OCI-LY7 (cell line): ENCODE measurements around the gene ZSCAN22. TPM values are rescaled to one million over a fixed set of nuclear protein-coding genes. Genes with fewer than 3 reads are reported as not detected.

Experiments used
- BruUV-seq: library from RNA; stranded (reverse); fragments of 400-500 nt; replicated peaks from 2 replicates; lab custom pipeline; 2021; lab: Mats Ljungman, UMichigan
- CTCF ChIA-PET: fragments of 300-600 bp; sonication (Branson Sonifier 250); formaldehyde crosslinking; loops from one replicate; lab custom pipeline; 2022; ENCODE audit warnings: antibody characterized with exemption; ENCODE audit not compliant: unreplicated experiment; lab: Charles Lee
- POLR2A ChIA-PET: fragments of 300-600 bp; sonication (Branson Sonifier 250); formaldehyde crosslinking; loops from one replicate; lab custom pipeline; 2022; ENCODE audit warnings: antibody characterized with exemption; lab: Charles Lee
- DNase-seq: peaks from one replicate; pipeline ENCODE4 v3.0.0-alpha.2; 2015; ENCODE audit warnings: low spot score
- H2AFZ ChIP-seq: fragments of 200-600 bp; sonication (generic), shearing (Covaris generic); 2 replicates; pipeline ENCODE4 v1.6.1; 2014; ENCODE audit warnings: mild to moderate bottlenecking, antibody characterized with exemption, low read length, moderate library complexity
- H3K27ac ChIP-seq: fragments of 200-600 bp; sonication (generic); 2 replicates; pipeline ENCODE4 v1.5.1; 2014; ENCODE audit warnings: mixed run types, low read depth, mild to moderate bottlenecking, moderate library complexity, low read length, inconsistent platforms; ENCODE audit not compliant: poor library complexity, severe bottlenecking
- H3K36me3 ChIP-seq: fragments of 200-600 bp; sonication (generic); 2 replicates; pipeline ENCODE4 v1.6.1; 2014; ENCODE audit warnings: mild to moderate bottlenecking, antibody characterized with exemption, low read length, moderate library complexity, mixed read lengths; ENCODE audit not compliant: insufficient read depth
- H3K4me1 ChIP-seq: fragments of 200-600 bp; sonication (generic); 2 replicates; pipeline ENCODE4 v1.5.1; 2014; ENCODE audit warnings: mild to moderate bottlenecking, low read length; ENCODE audit not compliant: insufficient read depth, poor library complexity, severe bottlenecking
- H3K4me2 ChIP-seq: fragments of 200-600 bp; sonication (generic); 2 replicates; pipeline ENCODE4 v1.6.1; 2014; ENCODE audit warnings: mild to moderate bottlenecking, low read length
- H3K4me3 ChIP-seq: fragments of 200-600 bp; sonication (generic); 2 replicates; pipeline ENCODE4 v1.5.1; 2014; ENCODE audit warnings: mild to moderate bottlenecking, low read depth, low read length; ENCODE audit not compliant: poor library complexity, severe bottlenecking
- H3K79me2 ChIP-seq: fragments of 200-600 bp; sonication (generic); 2 replicates; pipeline ENCODE4 v1.6.1; 2016; ENCODE audit warnings: low read depth, mild to moderate bottlenecking, low read length, moderate library complexity, mixed read lengths; ENCODE audit not compliant: insufficient read depth
- H3K9me2 ChIP-seq: fragments of 200-600 bp; sonication (generic); 2 replicates; pipeline ENCODE4 v1.6.1; 2016; ENCODE audit warnings: mild to moderate bottlenecking, low read length, mixed read lengths; ENCODE audit not compliant: insufficient read depth
- H3K9me3 ChIP-seq: fragments of 200-600 bp; sonication (generic); 2 replicates; pipeline ENCODE4 v1.6.1; 2014; ENCODE audit warnings: mild to moderate bottlenecking, mixed run types, low read length, mixed read lengths
- H4K20me1 ChIP-seq: fragments of 200-600 bp; sonication (generic); 2 replicates; pipeline ENCODE4 v1.6.1; 2014; ENCODE audit warnings: mild to moderate bottlenecking, antibody characterized with exemption, low read length, moderate library complexity, mixed read lengths; ENCODE audit not compliant: insufficient read depth
- EZH2phosphoT487 ChIP-seq: fragments of 200-600 bp; sonication (generic); IDR thresholded peaks from 2 replicates; pipeline ENCODE4 v1.6.1; 2018; ENCODE audit warnings: low read depth, borderline replicate concordance, mild to moderate bottlenecking, mixed run types, antibody characterized with exemption, low read length, moderate library complexity, mixed read lengths
- intact Hi-C: fragments of 100-400 bp; cut with micrococcal nuclease; formaldehyde crosslinking; loops from one replicate; pipeline ENCODE4 v1.10.0; 2022; ENCODE audit not compliant: unreplicated experiment
- total RNA-seq, 2 experiments: library from RNA; depleted of rRNA in 1 of 2; stranded (reverse); fragments of >200 nt in 1 of 2; shearing (Covaris generic) in 1 of 2; gene quantifications; 2 replicates each; pipeline ENCODE4 v1.2.3, GENCODE V29; 2014 to 2022
- TF ChIP-seq, protein P1 (sequence below): fragments of 200-600 bp; sonication (generic); conservative IDR thresholded peaks from 2 replicates; pipeline ENCODE4 v1.5.1; 2014; ENCODE audit warnings: mild to moderate bottlenecking, antibody characterized with exemption, low read length, moderate library complexity, mixed read lengths

The ZSCAN22 gene
- total RNA-seq, 2 experiments from 2014 or later: 3.3 to 3.7 TPM

DNA sequence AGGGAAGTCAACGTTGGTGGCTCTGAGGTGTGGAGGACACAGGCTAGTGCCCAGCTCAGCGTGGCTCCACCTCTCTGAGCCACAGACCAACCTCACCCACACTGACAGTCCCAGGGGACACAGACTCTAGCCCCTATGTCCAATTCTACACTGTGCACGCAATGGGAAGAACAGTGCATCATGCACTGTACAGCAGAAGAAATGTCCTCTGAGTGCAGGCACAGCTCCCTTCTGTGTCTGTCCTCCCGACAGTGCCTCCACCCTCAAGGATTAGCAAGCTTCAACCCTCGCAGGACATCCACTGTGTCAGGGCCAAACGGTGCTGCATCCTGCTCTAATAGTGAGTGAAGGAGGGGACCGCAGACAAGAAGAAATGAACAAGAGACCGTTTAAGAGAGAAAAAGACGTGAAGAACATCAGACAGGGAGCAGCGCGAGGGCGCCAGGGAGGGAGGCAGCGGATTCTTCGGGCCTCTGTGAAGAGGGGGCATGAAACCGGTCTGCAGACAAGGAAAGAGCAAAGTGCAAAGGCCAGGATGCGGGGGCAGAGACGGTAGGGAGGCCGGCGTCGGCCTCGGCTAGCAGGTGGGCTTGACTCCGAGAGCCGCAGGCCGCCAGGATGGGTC, 53.4 kb downstream of the ZSCAN22 start:
- POLR2A ChIA-PET: interaction anchor here (0.8 to 1.5 kb wide), 2 partner anchors 18 to 32 kb away, joined by 4 to 6 read pairs; partner anchors contain the start of gene ZNF497
- peak overlapping the region; percentile 47 for H2AFZ ChIP-seq

DNA sequence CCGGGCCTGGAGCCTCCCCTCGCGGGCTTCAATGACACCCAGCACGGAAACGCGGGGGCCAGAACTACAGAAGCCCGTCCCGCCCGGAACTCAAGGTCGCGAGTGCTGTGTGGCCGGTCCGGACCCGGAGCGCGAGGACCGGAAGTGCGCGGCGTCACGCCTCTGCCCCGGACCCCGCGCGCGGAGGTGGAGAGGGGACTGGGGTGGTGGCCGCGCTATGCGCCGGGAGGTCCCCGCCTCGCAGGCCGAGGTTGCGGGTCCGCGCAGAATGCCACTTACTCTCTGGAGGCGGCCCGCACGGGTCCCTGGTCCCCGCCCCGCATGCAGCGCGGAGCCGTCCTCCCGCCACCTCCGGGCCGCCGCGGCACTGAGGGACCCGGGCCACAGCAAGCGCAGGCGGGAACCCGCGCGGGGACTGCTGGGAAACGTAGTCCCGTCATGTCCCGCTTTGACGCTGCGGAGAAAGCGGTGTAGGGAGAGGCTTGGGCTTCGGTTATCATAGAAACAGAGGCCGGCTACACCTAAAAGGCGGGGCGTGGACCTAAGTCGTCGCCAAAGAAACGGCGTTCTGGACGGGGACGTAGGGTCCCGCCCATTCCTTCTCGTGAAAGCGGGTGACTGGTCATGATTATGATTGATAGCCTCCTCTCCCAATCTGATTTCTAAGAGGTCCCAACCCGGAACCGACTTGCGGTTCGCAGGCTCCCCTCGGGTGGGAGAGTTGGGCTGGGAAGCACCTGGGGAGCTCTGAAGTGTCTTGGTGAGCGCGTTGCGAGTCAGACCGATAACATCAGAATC, 54.1 kb downstream of the ZSCAN22 start, which contains the start of gene ZNF837:
TSS of gene ZNF837 (minus strand) at position 369 of the 798 bp plus-strand sequence. CDS start 11,698 bp downstream, outside the sequence.
- DNase-seq: peak; percentile 100
- peak within 1 kb of the TSS; percentile 56 for H3K27ac ChIP-seq
- H2AFZ ChIP-seq: peak within 1 kb of the TSS; percentile 47
- H3K4me3 ChIP-seq: peak within 1 kb of the TSS; percentile 71
- H3K9me2 ChIP-seq: no peaks in the 10 kb centered on the region
- no TSS peak for BruUV-seq
- TF ChIP-seq, protein P1, sequence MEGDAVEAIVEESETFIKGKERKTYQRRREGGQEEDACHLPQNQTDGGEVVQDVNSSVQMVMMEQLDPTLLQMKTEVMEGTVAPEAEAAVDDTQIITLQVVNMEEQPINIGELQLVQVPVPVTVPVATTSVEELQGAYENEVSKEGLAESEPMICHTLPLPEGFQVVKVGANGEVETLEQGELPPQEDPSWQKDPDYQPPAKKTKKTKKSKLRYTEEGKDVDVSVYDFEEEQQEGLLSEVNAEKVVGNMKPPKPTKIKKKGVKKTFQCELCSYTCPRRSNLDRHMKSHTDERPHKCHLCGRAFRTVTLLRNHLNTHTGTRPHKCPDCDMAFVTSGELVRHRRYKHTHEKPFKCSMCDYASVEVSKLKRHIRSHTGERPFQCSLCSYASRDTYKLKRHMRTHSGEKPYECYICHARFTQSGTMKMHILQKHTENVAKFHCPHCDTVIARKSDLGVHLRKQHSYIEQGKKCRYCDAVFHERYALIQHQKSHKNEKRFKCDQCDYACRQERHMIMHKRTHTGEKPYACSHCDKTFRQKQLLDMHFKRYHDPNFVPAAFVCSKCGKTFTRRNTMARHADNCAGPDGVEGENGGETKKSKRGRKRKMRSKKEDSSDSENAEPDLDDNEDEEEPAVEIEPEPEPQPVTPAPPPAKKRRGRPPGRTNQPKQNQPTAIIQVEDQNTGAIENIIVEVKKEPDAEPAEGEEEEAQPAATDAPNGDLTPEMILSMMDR: 0 out of 2 replicates have a peak, but pooled peaks have one; percentile 1
- TF ChIP-seq EZH2phosphoT487: no peak
- intact Hi-C loops: loop anchor here (1.0 to 2.0 kb wide), 4 partner anchors 19 to 198 kb away; partner anchors contain the start of genes ERVK3-1, ZNF274, ZNF497 and ZSCAN22
- H3K9me3 ChIP-seq: no peaks in the 10 kb centered on the region
- H4K20me1 ChIP-seq: no peaks in the 10 kb centered on the region
- no peaks in the 10 kb centered on the region for H3K36me3 ChIP-seq
- no peaks in the 10 kb centered on the region; the same call in 1 of the 2 replicates for H3K79me2 ChIP-seq
- H3K4me1 ChIP-seq: peaks cover 31% of the 10 kb centered on the region
- H3K4me2 ChIP-seq: peak within 1 kb of the TSS; percentile 91
- POLR2A ChIA-PET: interaction anchor here (0.8 to 1.5 kb wide), 3 partner anchors 18 to 145 kb away, joined by 3 to 6 read pairs (median 4); partner anchors contain the start of gene ZNF497
- CTCF ChIA-PET: no interaction called here

More for the DNA sequence above, 53.4 kb downstream of the ZSCAN22 start:
- BruUV-seq: TSS peak; percentile 55
- Histone ChIP-seq H3K79me2 (no peaks in the 10 kb centered on the region; the same call in 1 of the 2 replicates), H3K4me3 (peak overlapping the region; percentile 71), H3K27ac (peak overlapping the region; percentile 56), H4K20me1 (no peaks in the 10 kb centered on the region), H3K9me2 (no peaks in the 10 kb centered on the region), H3K9me3 (no peaks in the 10 kb centered on the region), H3K4me2 (peak overlapping the region; percentile 91), H3K4me1 (peaks cover 25% of the 10 kb centered on the region), H3K36me3 (no peaks in the 10 kb centered on the region)
- intact Hi-C loops: loop anchor here (2.0 kb wide), 1 partner anchor 53 kb away; the partner anchor contains the start of gene ZSCAN22
- TF ChIP-seq, protein P1: 0 out of 2 replicates have a peak, but pooled peaks have one; percentile 23
- TF ChIP-seq EZH2phosphoT487: no peak
- no peak for DNase-seq
- CTCF ChIA-PET: no interaction called here
